ENCODE measurements around the gene RSL24D1.

RSL24D1 gene

GRCh38 chr15:55237219-55238130 lies 40.7 kb upstream of the RSL24D1 start:
- peaks cover 0 to 14% (median 0%) of the 10 kb centered on the region in 10 experiments; a peak in 4 of 20 replicates for H3K4me1 ChIP-seq
- no peak for TF ChIP-seq Cebpa-rat (IDR thresholded peaks at IDR 0.05)
- no peak overlapping the region for H3K4me3 ChIP-seq
- no peak overlapping the region for H3K4me2 ChIP-seq
- no peak overlapping the region for H3K27ac ChIP-seq
- H3K9me3 ChIP-seq (replicated peaks in 1 of 11), result no peaks in the 10 kb centered on the region
- H3K9ac ChIP-seq, result no peak overlapping the region
- peaks cover 0 to 80% (median 28%) of the 10 kb centered on the region in 11 experiments; a peak in 16 of 22 replicates for H3K36me3 ChIP-seq
- H4K20me1 ChIP-seq, result peaks cover 0 to 4% (median 0%) of the 10 kb centered on the region in 11 experiments; a peak in 2 of 22 replicates
- H3K27me3 ChIP-seq, result no peaks in the 10 kb centered on the region

DNA sequence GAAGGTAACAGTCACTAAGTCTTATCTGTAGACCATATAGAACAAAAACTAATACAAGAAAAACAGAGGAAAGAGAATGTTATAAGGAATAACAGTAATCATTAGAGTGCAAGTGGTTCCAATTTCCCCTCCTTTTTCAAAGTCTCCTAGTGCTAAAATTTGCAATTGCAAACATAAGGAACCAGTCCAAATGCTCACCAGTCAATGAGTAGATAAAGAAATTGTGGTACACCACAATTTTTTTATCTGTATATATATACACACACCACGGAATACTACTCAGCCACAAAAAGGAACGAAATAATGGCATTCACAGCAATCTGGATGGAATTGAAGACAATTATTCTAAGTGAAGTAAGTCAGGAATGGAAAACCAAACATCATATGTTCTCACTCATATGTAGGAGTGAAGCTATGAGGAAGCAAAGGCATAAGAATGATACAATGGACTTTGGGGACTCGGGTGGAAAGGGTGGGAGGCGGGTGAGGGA lies 38.9 kb upstream of the RSL24D1 start:
- Histone ChIP-seq H3K9me3 (replicated peaks in 1 of 11) (peaks cover 0 to 4% (median 0%) of the 10 kb centered on the region in 11 experiments; a peak in 1 of 22 replicates), H3K4me2 (no peak overlapping the region), H3K36me3 (peaks cover 0 to 88% (median 42%) of the 10 kb centered on the region in 11 experiments; a peak in 19 of 22 replicates), H3K4me1 (peaks cover 0 to 8% (median 0%) of the 10 kb centered on the region in 10 experiments; a peak in 4 of 20 replicates), H3K4me3 (no peak overlapping the region), H3K27ac (no peak overlapping the region), H4K20me1 (peaks cover 0 to 4% (median 0%) of the 10 kb centered on the region in 11 experiments; a peak in 1 of 22 replicates), H3K27me3 (no peaks in the 10 kb centered on the region), H3K9ac (no peak overlapping the region)
- TF ChIP-seq Cebpa-rat (IDR thresholded peaks at IDR 0.05), result no peak

DNA sequence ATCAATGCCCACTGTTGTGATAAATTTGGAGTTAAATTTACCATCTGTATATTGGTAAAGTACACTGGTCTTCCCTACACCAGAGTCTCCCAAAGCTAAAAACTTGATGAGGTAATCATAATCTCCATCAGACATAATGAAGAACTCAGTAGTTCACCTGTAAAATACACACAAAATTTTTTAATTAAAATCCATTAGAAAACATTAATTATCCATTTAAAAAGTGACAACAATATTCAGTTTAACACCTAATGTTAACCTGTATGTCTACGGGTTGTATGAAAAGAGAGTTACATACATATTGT lies 38.0 kb upstream of the RSL24D1 start:
- Histone ChIP-seq H3K4me1 (no peaks in the 10 kb centered on the region), H4K20me1 (peaks cover 0 to 4% (median 0%) of the 10 kb centered on the region in 11 experiments; a peak in 1 of 22 replicates), H3K27me3 (no peaks in the 10 kb centered on the region), H3K4me2 (no peak overlapping the region), H3K4me3 (no peak overlapping the region), H3K27ac (no peak overlapping the region), H3K36me3 (peaks cover 0 to 89% (median 48%) of the 10 kb centered on the region in 11 experiments; a peak in 20 of 22 replicates), H3K9me3 (replicated peaks in 1 of 11) (peaks cover 0 to 4% (median 0%) of the 10 kb centered on the region in 11 experiments; a peak in 1 of 22 replicates), H3K9ac (no peak overlapping the region)
- TF ChIP-seq Cebpa-rat (IDR thresholded peaks at IDR 0.05), result no peak

- no peak overlapping the region for H3K4me3 ChIP-seq
- TF ChIP-seq Cebpa-rat (IDR thresholded peaks at IDR 0.05), result no peak
- H3K9ac ChIP-seq, result no peak overlapping the region
- H3K27ac ChIP-seq, result no peak overlapping the region
- H3K36me3 ChIP-seq, result peaks cover 0 to 89% (median 48%) of the 10 kb centered on the region in 11 experiments; a peak in 20 of 22 replicates
- peaks cover 0 to 4% (median 0%) of the 10 kb centered on the region in 11 experiments; a peak in 1 of 22 replicates for H3K9me3 ChIP-seq (replicated peaks in 1 of 11)
- peaks cover 0 to 4% (median 0%) of the 10 kb centered on the region in 11 experiments; a peak in 1 of 22 replicates for H4K20me1 ChIP-seq
- no peaks in the 10 kb centered on the region for H3K4me1 ChIP-seq
- no peaks in the 10 kb centered on the region for H3K27me3 ChIP-seq
- H3K4me2 ChIP-seq, result no peak overlapping the region
Observed at GRCh38 chr15:55234104-55234799, 37.5 kb upstream of the RSL24D1 start.

DNA sequence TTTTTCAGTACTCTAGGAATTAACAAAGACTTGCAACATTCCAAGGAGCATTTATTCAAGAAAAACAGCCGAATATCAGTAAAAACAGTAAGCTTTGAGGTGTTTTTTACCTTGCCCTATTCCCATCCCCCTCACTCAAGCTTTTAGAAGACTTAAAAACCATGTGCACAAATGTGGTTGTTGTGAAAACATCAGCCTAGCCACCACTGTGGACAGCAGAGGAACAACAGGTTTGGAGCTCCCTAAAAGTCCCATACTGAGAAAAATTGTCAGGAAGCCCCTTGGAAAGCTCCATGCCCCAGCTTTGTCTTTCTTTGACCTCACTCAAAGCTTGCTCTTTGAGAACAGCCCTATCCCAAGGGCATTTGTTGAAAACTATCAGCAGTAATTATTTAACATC lies 34.7 kb upstream of the RSL24D1 start:
- Histone ChIP-seq H3K36me3 (peaks cover 0 to 95% (median 45%) of the 10 kb centered on the region in 11 experiments; a peak in 20 of 22 replicates), H3K27me3 (no peaks in the 10 kb centered on the region), H3K9ac (no peak overlapping the region), H3K4me2 (no peak overlapping the region), H3K9me3 (replicated peaks in 1 of 11) (peaks cover 0 to 4% (median 0%) of the 10 kb centered on the region in 11 experiments; a peak in 1 of 22 replicates), H3K27ac (no peak overlapping the region), H3K4me3 (no peak overlapping the region), H3K4me1 (peaks cover 0 to 8% (median 0%) of the 10 kb centered on the region in 10 experiments; a peak in 6 of 20 replicates), H4K20me1 (peaks cover 0 to 4% (median 0%) of the 10 kb centered on the region in 11 experiments; a peak in 1 of 22 replicates)
- TF ChIP-seq Cebpa-rat (IDR thresholded peaks at IDR 0.05), result no peak

GRCh38 chr15:55230953-55231352 lies 34.2 kb upstream of the RSL24D1 start:
- H4K20me1 ChIP-seq, result peaks cover 0 to 4% (median 0%) of the 10 kb centered on the region in 11 experiments; a peak in 1 of 22 replicates
- H3K9ac ChIP-seq, result no peak overlapping the region
- H3K27ac ChIP-seq, result no peak overlapping the region
- H3K9me3 ChIP-seq (replicated peaks in 1 of 11), result peaks cover 0 to 4% (median 0%) of the 10 kb centered on the region in 11 experiments; a peak in 1 of 22 replicates
- no peak for TF ChIP-seq Cebpa-rat (IDR thresholded peaks at IDR 0.05)
- H3K4me2 ChIP-seq, result no peak overlapping the region
- no peak overlapping the region for H3K4me3 ChIP-seq
- no peaks in the 10 kb centered on the region for H3K27me3 ChIP-seq
- H3K36me3 ChIP-seq, result peaks cover 0 to 96% (median 50%) of the 10 kb centered on the region in 11 experiments; a peak in 20 of 22 replicates
- H3K4me1 ChIP-seq, result peaks cover 0 to 13% (median 2%) of the 10 kb centered on the region in 10 experiments; a peak in 10 of 20 replicates

DNA sequence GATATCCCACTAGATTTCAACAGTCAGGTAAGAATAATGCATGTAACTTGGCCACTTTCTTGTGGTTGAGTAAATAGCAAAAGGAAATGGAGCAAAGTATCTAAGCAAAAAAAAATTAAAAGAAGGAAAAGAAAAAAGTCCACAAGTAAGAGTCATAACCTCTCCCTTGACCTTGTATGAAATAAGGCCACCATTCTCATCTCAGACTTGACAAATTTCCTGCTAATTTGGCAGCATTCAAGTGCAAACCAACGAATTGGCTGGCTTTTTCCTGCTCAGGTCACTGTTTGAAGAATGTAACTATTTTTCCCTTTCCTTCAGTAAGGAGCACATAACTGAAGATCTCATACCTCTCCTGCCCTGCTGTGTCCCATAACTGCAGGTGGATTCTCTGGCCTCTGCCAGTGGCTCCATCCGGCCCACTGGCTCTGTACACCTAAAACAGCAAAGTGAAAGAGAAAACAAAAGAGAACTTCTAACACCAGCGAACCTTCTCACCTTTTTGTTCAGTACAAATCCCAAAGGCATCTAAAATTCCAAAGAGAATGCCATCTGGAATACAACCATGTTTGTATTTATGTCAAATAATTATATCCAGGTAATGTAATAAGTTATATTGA lies 33.4 kb upstream of the RSL24D1 start:
- Histone ChIP-seq H3K27me3 (no peaks in the 10 kb centered on the region), H3K9me3 (replicated peaks in 1 of 11) (peaks cover 0 to 4% (median 0%) of the 10 kb centered on the region in 11 experiments; a peak in 1 of 22 replicates), H3K36me3 (peaks cover 0 to 100% (median 58%) of the 10 kb centered on the region in 11 experiments; a peak in 20 of 22 replicates), H3K9ac (no peak overlapping the region), H4K20me1 (peaks cover 0 to 4% (median 0%) of the 10 kb centered on the region in 11 experiments; a peak in 1 of 22 replicates), H3K4me2 (no peak overlapping the region), H3K4me1 (peaks cover 0 to 21% (median 9%) of the 10 kb centered on the region in 10 experiments; a peak in 19 of 20 replicates), H3K4me3 (no peak overlapping the region), H3K27ac (no peak overlapping the region)
- no peak for TF ChIP-seq Cebpa-rat (IDR thresholded peaks at IDR 0.05)

DNA sequence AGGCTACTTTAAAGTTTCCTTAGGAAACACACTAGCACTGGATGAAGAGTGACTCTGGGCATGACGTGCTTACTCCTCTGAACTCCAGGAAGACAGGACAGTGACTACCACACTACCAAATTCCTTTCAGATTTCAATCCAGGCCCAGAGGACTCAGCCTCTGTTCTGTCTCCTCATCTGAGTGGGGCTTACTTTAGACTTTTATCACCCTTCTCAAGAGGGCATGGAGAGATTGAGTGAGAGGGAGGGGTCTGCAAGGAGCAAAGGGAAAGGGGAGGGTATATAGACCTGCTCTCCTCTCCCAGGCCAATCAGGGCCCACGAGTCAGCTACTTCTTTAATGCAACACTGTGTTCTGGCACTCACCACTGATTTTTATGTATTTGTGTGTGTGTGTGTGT lies 29.4 kb upstream of the RSL24D1 start:
- Histone ChIP-seq H4K20me1 (no peaks in the 10 kb centered on the region), H3K4me1 (peaks cover 24 to 62% (median 49%) of the 10 kb centered on the region in 10 experiments), H3K9me3 (replicated peaks in 1 of 11) (peaks cover 0 to 2% (median 0%) of the 10 kb centered on the region in 11 experiments; a peak in 1 of 22 replicates), H3K36me3 (peaks cover 0 to 84% (median 50%) of the 10 kb centered on the region in 11 experiments; a peak in 20 of 22 replicates), H3K9ac (no peak overlapping the region), H3K4me3 (no peak overlapping the region), H3K27ac (peak overlapping the region in 6 of 11 experiments; percentile 1 to 95 (median 36); a peak in 7 of 22 replicates), H3K27me3 (no peaks in the 10 kb centered on the region), H3K4me2 (peak overlapping the region in 5 of 11 experiments; percentile 20 to 93 (median 29); a peak in 7 of 22 replicates)
- TF ChIP-seq Cebpa-rat (IDR thresholded peaks at IDR 0.05), result no peak

Data from BLaER1 treated with 17β-estradiol and CSF1 and Interleukin-3, amounts not matched to agents 10 nM and 100 nM (cell line).